Esophagus squamous epithelium (tissue), 4 donors: Measurements from ENCODE around the gene TMEM121.

Experiments used
- POLR2A ChIP-seq, 4 donors: fragments of 450-650 bp; IDR thresholded peaks; one replicate each; pipeline ENCODE4 v1.6.1; 2017; ENCODE audit warnings: antibody characterized with exemption in 4 of 4, mild to moderate bottlenecking in 4 of 4, moderate library complexity in 3 of 4
- TF ChIP-seq, protein P1 (sequence below), 6 experiments: fragments of 450-650 bp in 4 of 6; fragments of 200-600 bp in 2 of 6; sonication (generic) in 2 of 6; IDR thresholded peaks; one replicate each; pipeline ENCODE4 v1.5.1; 2016 to 2019; ENCODE audit warnings: antibody characterized with exemption in 6 of 6, mild to moderate bottlenecking in 4 of 6, moderate library complexity in 4 of 6

DNA sequence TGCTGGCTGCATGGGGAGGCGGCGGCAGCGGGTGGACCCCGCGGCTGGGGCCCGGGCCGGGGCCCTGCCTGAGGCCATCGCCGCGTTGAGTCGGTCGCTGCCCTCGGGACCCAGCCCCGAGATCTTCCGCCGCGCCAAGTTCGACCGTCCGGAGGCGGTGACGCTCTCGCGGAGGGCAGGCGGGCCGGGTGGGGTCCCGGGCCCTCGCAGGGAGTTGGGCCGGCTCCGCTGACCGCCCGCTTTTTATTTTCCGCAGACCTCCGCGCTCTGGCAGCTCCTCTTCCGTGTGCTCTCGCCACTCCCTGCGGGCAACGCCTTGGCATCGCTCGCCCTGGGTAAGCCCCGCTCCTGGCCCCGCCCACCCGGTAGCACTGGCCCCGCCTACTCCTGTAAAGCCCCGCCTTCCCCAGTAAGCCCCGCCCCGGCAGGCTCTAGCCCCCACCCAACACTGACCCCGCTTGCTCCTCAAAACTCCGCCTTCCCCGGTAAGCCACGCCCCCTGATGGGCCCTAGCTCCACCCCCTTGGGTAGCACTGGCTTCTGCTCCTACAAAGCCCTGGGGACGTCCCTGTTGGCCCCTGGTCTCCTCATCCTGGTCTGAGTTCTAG, 34.9 kb upstream of the TMEM121 start:
- TF ChIP-seq, protein P1, sequence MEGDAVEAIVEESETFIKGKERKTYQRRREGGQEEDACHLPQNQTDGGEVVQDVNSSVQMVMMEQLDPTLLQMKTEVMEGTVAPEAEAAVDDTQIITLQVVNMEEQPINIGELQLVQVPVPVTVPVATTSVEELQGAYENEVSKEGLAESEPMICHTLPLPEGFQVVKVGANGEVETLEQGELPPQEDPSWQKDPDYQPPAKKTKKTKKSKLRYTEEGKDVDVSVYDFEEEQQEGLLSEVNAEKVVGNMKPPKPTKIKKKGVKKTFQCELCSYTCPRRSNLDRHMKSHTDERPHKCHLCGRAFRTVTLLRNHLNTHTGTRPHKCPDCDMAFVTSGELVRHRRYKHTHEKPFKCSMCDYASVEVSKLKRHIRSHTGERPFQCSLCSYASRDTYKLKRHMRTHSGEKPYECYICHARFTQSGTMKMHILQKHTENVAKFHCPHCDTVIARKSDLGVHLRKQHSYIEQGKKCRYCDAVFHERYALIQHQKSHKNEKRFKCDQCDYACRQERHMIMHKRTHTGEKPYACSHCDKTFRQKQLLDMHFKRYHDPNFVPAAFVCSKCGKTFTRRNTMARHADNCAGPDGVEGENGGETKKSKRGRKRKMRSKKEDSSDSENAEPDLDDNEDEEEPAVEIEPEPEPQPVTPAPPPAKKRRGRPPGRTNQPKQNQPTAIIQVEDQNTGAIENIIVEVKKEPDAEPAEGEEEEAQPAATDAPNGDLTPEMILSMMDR (IDR thresholded peaks at IDR 0.05): no peak
- TF ChIP-seq POLR2A (IDR thresholded peaks at IDR 0.05): peak in 1 of 4 donors; percentile 52
